ENCODE data around the gene FANCI.

FANCI gene

DNA sequence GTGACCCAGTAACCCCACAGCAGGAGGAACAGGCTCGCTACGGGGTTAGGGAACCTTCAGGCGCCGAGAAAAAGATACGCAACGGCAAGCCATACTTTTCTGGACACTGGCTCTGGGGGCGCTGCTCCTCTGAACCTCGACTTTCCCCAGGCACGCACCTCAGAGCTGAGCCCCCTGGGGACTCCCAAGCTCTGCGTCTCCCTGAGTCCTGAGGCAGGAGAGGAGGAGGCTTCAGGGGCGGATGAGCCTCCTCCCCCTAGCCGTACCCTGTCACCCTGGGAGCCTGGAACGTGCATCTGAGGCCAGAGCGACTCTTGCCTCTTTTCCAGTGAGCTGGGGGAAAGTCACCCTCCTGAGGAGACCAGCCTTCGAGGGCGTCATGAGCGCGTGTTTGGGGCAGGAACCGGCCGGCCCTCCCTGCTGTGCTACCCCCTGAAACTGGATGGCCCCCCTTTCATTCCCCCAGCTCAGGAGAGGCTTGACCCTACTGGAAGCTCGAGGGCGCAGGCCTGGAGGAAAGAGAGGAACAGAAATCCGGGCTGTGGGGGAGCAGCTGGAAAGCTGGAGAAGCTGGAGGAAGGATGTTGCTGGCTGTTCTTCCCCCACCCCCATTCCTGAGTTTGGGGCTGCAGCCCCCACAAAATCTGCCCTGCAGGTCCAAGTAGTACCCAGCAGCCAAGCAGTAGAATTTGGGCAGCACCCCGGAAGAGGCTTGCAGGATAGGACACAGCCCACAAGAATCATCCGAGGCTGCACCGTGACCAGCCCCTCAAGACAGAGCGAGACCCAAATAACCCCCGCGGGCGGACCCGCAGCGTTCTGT is 115.9 kb downstream of the FANCI start:
- no peak for DNase-seq

DNA sequence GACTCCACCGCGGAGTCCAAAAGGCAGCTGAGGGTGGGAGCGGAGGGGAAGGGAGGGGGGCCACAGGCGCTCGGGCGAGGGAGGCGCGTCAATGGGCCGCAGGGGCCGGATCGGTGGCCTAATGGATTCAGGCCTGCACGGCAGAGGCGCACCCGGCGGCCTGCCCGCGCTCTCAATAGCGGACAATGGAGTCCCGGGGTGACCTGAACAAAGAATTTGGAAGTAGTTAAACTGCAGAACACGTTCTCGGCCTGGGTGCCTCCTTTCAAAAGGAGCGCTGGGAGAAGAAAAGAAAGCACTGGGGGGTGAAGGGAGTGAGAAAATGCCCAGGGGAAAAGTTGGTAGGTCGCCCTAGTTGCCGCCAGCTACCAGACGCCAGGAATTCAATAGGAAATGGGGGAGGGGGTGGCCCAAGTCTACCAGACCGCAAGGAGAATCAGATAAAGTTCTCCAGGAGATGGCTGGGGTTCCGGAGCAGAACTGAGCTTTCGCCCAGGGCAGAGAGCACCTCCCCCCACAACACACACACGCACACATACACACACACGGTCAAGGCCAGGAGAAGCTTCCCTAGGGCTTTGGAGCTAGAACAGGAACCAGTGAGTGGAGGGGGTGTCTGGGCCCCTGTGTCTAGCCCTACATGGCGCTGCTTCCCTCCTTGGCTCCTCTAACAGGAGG is 116.7 kb downstream of the FANCI start:
- DNase-seq, result peak in 8 of 56 donors; percentile 18 to 50 (median 30)

DNA sequence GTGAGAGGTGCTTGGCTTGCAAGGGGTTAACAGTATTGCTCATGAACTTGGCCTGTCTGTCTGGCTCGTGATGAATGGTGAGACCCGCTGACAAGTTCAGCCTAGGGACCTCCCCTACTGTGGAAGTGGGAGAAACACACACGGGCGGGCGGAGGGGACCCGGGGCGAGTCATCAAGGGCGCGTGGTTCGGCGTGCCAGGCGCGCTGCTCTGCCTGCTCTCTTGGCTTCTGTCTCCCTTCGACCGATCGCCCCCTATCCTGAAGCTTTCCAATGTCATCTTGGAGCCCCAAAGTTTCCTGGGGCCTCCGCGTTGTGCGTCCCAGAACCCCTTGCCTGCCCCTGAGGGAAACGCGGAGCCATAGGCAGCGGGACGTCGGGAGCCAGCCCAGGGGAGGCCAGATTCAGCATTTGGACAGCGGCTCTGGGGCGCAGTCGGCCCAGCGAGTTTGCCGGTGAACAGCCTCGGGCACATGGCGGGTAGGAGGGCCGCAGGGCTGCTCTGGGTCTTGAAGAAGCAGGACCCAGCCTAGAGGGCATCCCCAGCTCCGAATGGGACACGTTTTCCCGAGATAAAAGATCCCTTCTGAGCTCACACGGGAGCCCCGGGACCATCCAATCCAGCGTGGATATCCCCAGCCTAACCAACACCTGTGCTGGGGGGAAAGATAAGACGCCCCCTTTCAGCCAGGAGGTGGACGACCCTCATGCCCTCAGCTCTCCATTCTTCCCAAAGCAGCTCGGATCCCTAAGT is 117.8 kb downstream of the FANCI start:
- DNase-seq, result peak in 39 of 56 donors; percentile 18 to 70 (median 47)

DNA sequence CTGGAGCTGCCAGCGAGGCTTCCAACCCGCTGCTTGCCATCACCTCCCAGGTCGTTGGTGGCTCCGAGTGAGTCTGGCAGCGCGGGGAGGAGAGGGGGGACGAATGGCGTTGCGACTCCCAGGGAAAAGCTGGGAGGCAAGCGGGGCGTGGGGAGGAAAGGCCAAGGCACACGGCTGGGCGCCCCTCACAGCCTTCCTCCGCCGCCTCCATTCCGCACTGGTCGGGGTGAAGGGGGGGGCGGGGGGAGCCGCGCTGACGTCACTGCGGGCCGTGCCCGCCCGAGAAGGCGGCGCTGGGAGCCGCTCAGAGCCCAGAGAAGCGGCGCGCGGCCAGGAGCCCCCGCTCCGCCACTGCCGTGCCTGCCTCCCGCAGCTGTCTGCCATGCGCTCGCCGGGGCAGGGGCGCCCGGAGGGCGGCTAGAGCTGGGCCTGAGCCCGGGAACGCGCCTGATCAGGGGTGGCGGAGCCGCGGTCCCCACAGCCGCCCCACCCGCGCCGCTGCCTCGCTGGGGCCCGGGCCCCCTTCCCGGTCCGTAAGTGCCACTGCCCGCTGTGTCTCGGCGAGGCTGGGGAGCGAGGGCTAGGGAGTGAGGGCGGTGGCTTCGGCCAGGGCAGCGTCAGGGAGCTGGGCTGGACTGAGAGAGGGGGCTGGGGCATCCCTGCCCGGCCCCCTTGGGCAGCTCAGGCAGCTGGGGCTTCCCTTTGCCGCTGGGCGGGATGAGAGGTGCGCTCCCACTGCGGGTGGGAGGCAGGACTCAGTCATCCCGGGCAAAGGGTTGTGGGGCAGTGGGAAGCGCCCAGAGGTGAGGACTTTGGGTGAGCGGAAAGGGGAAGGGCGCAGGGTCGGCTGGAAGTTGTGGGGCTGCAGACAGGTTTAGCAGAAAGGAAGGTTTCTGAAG is 118.7 kb downstream of the FANCI start:
- peak in 39 of 56 donors; percentile 23 to 83 (median 55) for DNase-seq

DNA sequence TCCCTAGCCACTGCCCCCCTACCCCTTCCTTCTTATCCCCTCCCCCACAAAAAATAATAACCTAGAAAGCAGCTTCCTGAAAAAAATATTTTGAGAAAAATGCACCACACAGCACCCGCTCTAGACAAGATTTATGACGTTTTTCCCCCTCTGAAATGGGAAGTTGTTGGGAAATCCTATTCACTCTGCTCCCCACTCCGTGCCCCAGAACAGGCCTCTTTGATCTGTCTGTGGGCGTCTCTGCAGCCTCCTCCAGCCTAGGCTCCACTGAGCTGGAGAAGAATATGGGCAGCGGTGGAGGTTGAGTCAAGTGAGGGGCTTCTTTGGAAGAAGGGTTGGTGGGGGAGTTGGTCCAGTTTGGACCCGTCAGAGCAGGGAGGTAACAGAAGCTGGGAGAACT is 119.4 kb downstream of the FANCI start:
- no peak for DNase-seq

DNA sequence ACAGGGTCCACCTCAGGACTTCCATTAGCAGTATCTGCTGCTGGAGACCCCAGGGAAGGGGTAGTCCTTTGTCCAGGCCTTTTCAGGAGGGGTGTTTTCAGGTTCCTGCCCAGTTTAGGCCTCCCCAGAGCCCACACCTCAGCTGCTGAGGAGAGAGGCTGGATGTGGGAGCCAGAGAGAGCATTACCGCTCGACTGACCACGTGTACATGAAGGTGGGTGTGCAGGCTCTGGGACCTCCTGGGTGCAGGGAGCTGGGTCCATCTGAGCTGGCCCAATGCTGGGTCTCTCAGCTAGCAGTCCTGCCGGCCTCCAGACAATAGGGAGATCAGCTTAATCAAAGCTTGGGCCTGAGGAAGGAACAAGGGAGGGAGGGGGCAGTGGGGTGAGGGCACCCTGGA is 120.0 kb downstream of the FANCI start:
- no peak for DNase-seq

DNA sequence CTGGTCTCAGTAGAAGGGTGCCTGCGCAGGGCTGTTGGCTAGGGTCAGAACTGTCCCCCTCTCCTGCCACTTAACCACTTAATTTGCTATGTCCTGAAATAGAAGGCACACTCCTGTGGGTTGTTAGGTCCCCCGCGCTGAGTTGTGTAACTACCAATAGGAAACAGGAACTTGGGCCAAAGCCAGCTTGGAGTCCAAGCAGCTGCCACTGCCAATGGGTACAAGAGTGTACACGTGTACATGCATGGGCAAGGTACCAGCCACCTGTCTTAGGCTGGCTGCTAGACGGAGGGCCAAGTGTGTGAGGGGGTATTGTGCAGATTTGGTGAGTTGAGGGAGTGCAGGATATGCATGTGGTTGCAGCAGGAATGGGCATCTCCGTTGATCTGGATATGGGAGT is 120.6 kb downstream of the FANCI start:
- DNase-seq, result peak in 19 of 56 donors; percentile 7 to 53 (median 31)

DNA sequence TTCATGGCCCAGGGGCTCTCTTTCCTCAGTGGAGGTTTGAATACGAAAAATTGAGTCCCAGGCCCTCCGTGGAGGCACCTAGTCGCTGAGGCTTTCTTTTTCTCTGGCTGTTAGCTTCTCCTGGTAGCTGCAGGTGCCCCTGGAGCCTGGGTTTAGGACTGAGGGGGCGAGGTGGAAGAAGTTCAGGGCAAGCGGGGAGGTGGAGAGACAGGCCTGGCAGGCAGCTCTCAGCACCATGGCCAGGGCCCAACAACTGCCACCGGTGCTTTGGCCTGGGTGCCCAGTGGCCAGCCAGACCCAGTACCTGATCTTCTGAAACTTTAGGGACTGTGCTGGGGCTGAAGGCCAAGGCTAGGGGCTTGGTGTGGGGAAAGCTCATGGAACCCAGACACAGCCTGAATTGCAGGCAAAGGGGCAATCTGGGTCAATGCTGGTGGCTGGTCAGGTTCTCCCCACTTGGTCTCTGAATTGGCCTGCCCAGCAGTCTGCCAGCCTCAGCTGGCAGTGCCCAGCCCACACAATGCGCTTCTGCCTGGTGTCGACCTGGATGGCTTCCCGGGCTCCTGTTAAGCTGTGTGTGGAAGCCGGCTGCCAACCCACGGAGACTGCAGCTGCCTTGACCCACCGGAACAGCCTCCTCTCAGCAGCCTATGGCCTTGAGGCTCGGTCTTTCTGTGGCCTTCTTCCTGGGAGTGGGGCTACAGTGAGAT is 121.1 kb downstream of the FANCI start:
- peak in 41 of 56 donors; percentile 21 to 76 (median 54) for DNase-seq

DNA sequence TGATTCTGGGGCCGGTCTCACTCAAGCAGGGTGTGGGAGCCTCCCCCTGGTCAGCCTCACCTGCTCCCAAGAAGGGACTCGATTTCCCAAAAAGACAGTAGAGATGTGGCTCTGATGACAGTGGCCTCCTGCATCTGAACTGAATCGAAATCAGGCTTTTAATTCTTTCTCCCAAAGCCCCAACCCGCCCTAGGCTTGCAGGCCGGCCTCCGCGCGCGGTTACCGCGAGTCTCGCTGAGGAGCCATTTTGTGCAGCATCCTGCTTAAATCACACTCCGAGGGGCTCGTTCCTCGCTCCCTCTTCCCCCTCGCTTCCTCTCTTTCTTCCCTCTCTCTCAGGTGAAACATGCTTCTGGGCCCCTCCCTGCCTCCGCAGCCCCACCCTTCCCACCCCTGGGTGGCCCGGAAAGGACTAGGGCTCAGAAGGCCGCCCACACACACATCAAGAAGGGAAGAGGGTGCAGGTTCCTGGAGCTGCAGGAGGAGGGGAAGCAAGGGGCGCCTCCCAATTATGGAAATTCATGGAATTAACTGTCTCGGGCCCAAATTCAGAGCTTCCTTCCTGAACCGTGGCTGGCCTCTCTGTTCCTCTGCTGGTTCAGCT is 121.8 kb downstream of the FANCI start:
- no peak for DNase-seq

Measured in amygdala (tissue), 56 donors.